Measurements from ENCODE around the gene FARS2. TPM values are rescaled to one million over a fixed set of nuclear protein-coding genes. Genes with fewer than 3 reads are reported as not detected.

FARS2 gene
- total and polyA plus RNA-seq, 8 donors: 15.1 to 20.3 (median 17.9) TPM

GRCh38 chr6:5290097-5290496 is 28.8 kb downstream of the FARS2 start:
- TF ChIP-seq, protein P1, sequence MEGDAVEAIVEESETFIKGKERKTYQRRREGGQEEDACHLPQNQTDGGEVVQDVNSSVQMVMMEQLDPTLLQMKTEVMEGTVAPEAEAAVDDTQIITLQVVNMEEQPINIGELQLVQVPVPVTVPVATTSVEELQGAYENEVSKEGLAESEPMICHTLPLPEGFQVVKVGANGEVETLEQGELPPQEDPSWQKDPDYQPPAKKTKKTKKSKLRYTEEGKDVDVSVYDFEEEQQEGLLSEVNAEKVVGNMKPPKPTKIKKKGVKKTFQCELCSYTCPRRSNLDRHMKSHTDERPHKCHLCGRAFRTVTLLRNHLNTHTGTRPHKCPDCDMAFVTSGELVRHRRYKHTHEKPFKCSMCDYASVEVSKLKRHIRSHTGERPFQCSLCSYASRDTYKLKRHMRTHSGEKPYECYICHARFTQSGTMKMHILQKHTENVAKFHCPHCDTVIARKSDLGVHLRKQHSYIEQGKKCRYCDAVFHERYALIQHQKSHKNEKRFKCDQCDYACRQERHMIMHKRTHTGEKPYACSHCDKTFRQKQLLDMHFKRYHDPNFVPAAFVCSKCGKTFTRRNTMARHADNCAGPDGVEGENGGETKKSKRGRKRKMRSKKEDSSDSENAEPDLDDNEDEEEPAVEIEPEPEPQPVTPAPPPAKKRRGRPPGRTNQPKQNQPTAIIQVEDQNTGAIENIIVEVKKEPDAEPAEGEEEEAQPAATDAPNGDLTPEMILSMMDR (IDR thresholded peaks at IDR 0.05): no peak
- DNase-seq: no peak
- Histone ChIP-seq H3K4me3 (no peak overlapping the region), H3K27me3 (no peaks in the 10 kb centered on the region), H3K9me3 (no peaks in the 10 kb centered on the region), H3K4me1 (peaks cover 8 to 12% of the 10 kb centered on the region in 2 donors), H3K27ac (no peak overlapping the region), H3K36me3 (no peaks in the 10 kb centered on the region)
- intact Hi-C loops (cut with DNase I): no loop called here
- no peak for ATAC-seq

GRCh38 chr6:5290500-5290899 is 29.2 kb downstream of the FARS2 start:
- Histone ChIP-seq H3K9me3 (no peaks in the 10 kb centered on the region), H3K36me3 (no peaks in the 10 kb centered on the region), H3K27ac (no peak overlapping the region), H3K4me3 (no peak overlapping the region), H3K4me1 (peaks cover 8 to 12% of the 10 kb centered on the region in 2 donors), H3K27me3 (no peaks in the 10 kb centered on the region)
- intact Hi-C loops (cut with DNase I): no loop called here
- TF ChIP-seq, protein P1 (IDR thresholded peaks at IDR 0.05): no peak
- no peak for ATAC-seq
- no peak for DNase-seq

DNA sequence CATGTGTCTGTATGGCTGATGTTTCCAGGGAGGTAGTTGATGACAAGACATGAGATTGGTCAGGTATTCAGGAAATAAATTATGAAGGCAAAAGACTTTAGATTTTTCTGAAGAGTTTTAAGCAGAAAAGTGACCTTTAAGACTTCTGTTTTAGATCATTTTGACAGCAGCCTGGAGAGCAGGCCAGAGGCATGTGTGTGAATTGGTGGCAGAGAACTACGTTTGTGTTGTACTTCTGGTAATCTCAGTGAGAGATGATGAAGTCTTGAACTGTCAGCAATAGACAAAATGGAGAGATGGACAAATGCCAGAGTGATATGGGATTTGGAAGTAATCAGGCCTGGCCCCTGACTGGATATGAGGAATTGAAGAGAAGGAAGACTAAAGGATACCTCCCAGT is 30.8 kb downstream of the FARS2 start:
- no peaks in the 10 kb centered on the region for H3K9me3 ChIP-seq
- DNase-seq (no peak), ATAC-seq (no peak)
- H3K27me3 ChIP-seq: no peaks in the 10 kb centered on the region
- no peak overlapping the region for H3K27ac ChIP-seq
- no peak overlapping the region for H3K4me3 ChIP-seq
- peaks cover 7 to 8% of the 10 kb centered on the region in 2 donors for H3K4me1 ChIP-seq
- TF ChIP-seq, protein P1 (IDR thresholded peaks at IDR 0.05): no peak
- intact Hi-C loops (cut with DNase I): no loop called here
- H3K36me3 ChIP-seq: no peaks in the 10 kb centered on the region

- TF ChIP-seq, protein P1 (IDR thresholded peaks at IDR 0.05): no peak
- no peaks in the 10 kb centered on the region for H3K36me3 ChIP-seq
- DNase-seq (no peak), ATAC-seq (no peak)
- no peaks in the 10 kb centered on the region for H3K9me3 ChIP-seq
- H3K27me3 ChIP-seq: no peaks in the 10 kb centered on the region
- no peak overlapping the region for H3K4me3 ChIP-seq
- H3K27ac ChIP-seq: no peak overlapping the region
- H3K4me1 ChIP-seq: no peaks in the 10 kb centered on the region
- intact Hi-C loops (cut with DNase I): no loop called here
Observed at GRCh38 chr6:5293692-5294091, 32.4 kb downstream of the FARS2 start.

DNA sequence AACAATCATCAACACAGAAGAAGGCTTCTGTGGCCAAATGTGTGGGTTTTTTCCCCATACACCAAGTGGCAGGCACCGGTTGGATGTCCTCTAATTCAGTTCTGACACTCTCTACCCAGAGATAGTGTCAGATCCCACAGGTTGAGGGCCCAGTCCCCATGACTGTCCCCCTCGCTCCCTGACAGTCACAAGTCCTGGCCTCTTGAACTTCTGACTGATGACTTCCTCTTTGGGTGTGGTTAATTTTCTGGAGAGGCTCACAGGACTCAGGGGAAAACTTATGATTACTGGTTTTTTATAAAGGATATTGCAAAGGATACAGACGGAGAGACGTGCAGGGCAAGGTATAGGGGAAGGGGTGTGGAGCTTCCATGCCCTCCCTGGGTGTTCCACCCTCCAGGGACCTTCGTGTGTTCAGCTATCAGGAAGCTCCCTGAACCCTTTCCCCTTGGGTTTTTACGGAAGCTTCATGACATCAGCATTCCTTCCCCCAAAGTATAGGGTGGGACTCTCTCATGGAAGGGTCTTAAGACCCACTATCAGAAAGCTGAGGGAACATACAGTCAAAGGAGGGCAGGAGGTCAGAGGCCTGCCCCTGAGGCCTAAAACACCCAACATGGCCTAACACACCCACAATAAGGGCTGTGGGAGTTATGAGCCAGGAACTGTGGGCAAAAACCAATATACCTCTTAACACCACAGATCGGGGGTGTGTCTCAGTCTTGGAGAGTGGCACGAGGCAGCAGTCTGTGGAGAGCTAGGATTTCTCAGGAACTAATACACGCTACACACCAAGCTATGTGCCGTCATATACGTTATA is 33.3 kb downstream of the FARS2 start:
- ATAC-seq (peak; percentile 26), DNase-seq (no peak)
- no peak overlapping the region for H3K4me3 ChIP-seq
- H3K27me3 ChIP-seq: no peaks in the 10 kb centered on the region
- TF ChIP-seq, protein P1 (IDR thresholded peaks at IDR 0.05): no peak
- H3K9me3 ChIP-seq: no peaks in the 10 kb centered on the region
- intact Hi-C loops (cut with DNase I): no loop called here
- no peaks in the 10 kb centered on the region for H3K36me3 ChIP-seq
- H3K4me1 ChIP-seq: no peaks in the 10 kb centered on the region
- H3K27ac ChIP-seq: no peak overlapping the region
